GM21367 (cell line): ENCODE results near the gene NFATC2.
"Not testable (repeated sequence)": the region's sequence is repeated elsewhere in the genome, so short reads cannot be mapped to it uniquely, and the experiment has no call there.

Experiments
- ATAC-seq: cut with Tn5 transposase; IDR thresholded peaks from one replicate; pipeline ENCODE4 v1.9.1; 2021; ENCODE audit not compliant: unreplicated experiment

Gene NFATC2

GRCh38 chr20:51363813-51364212, 178.7 kb downstream of the NFATC2 start:
- no peak for ATAC-seq

DNA sequence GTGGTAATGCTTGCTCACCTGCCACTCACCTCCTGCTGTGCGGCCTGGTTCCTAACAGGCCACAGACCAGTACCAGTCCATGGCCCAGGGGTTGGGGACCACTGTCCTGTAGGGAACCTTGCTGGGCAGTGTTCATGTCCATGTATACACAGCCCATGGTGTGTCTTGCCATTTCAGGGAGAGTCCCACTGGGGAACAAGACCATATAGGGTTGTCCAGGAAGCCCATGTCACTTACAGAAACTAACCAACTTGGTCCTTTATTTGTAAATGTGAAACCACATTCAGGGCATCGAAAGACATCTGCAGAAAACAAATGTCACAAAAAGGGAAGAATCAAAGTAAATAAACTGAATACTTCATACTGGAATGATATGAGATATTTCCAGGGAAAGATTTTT, 179.1 kb downstream of the NFATC2 start:
- no peak for ATAC-seq

DNA sequence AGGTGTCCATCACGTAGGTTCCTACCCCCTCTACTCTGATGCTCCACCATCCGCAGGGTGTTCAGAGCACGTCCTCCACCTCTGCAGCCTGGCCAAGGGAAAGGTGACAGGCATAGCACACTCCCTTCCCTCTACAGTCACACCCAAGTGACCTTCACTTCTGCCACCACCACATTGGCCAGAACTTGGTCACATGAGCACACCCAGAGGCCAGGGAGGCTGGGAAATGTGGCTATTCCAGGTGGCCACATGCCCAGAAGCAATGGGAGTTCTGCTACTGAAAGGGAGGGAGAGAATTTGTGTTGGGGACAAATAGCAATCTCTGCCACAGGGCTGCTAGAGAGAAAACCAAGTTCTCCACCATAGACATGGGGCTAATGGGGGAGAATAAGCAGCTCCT, 180.3 kb downstream of the NFATC2 start:
- ATAC-seq: no peak

GRCh38 chr20:51361258-51361657, 181.3 kb downstream of the NFATC2 start:
- no peak for ATAC-seq

DNA sequence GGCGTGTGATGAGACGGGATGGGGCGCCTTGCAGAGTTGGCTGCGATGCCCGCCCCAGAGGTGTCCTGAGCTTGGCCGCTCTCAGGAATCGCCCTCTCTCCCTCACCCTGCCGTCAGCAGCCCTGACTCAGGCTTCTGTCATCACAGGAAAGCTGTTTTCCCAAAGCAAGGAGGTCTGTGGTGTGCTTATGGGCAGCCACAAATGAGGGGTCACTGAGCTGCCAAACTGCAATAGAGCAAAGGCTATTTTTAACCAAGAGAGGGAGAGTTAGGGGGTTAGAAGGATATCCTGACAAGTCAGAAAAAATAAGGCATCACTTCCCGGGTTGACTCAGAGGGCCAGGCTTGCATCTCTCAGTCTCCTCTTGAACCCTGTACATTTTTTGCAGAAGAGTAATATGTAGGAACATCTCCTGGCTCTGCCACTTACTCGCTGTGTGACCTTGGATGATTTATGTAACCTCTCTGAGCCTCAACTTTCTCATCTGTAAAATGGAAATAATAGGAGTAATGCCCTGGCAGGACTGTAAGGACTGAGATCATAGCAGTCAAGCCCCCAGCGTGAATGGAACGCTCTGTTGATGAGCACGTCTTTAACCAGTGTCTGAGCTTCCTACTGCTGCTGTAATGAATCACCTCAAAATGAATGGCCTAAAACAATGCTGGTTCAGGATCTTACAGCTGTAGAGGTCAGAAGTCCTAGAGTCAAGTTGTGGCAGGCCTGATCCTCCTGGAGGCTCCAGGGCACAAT, 181.9 kb downstream of the NFATC2 start:
- no peak for ATAC-seq

DNA sequence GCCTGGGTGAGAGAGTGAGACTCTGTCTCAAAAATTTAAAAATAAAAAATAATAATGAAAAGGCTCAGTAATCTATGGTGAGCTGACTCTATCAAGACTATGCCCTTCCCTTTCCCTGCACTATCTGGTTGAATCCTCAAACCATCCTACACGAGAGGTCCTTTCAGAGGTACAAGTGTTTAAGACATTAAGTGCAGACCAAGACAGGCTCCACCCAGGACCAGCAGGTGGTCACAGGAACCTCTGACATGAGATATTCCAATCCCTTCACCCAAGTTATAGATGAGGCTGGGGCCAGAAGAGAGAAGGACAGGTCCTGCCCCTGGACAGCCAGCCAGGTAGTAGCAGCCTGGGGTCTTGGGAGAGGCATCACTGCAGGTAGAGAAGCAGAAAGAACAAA, 182.6 kb downstream of the NFATC2 start:
- no peak for ATAC-seq

GRCh38 chr20:51359401-51359800, 183.1 kb downstream of the NFATC2 start:
- ATAC-seq: no peak

DNA sequence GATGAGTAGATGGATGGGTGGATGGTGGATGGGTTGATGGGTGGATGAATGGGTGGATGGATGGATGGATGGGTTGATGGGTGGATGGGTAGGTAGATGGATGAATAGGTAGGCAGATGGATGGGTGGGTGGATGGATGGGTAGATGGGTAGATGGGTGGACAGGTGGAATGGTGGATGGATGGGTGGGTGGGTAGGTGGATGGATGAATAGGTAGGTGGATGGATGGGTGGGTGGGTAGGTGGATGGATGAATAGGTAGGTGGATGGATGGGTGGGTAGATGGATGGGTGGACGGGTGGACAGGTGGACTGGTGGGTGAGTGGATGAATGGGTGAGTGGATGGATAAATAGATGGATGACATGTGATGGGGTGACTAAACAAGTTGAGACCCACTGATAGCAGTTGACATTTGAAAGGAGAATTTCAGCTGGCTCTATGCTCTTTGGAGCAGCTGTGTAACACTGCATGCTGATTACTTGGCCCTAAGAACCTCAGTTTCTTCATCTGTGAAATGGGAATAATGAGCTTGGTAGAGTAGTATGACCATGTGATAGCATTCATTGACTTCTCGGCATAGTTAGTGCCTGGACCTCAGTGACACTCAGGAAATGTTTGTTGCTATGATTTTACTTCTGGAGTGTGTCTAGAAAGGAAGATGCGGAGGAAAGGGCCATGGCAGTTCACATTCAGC, 184.3 kb downstream of the NFATC2 start:
- no peak for ATAC-seq

GRCh38 chr20:51357543-51357942, 185.0 kb downstream of the NFATC2 start:
- no peak for ATAC-seq

- ATAC-seq: no peak
Observed at GRCh38 chr20:51356871-51357270, 185.6 kb downstream of the NFATC2 start.

DNA sequence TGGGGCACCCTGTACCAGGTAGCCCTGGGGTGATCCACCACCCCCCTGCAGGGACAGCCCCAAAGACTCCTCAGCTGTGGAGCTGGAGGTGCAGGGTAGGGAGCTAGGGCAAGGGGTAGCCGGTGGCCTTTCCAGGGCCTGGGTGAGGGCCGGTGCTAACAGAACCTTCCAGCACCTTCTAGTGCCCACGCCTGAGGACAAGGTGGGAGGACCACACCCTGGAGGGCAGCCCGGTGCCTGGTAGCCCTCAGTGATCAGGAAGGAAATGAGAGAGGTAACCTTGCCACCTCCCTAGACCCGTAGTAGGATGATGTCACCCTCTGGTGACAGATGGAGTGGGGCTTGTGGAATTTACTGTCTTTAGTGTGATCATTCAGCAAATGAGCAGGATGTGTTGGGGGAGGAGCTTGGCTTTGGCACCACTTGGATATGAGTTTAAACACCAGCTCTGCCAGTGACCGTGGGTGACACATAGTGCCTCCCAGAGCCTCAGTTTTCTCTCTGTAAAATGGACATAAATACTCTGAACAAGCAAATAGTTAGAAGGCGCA, 187.7 kb downstream of the NFATC2 start:
- ATAC-seq: no peak

DNA sequence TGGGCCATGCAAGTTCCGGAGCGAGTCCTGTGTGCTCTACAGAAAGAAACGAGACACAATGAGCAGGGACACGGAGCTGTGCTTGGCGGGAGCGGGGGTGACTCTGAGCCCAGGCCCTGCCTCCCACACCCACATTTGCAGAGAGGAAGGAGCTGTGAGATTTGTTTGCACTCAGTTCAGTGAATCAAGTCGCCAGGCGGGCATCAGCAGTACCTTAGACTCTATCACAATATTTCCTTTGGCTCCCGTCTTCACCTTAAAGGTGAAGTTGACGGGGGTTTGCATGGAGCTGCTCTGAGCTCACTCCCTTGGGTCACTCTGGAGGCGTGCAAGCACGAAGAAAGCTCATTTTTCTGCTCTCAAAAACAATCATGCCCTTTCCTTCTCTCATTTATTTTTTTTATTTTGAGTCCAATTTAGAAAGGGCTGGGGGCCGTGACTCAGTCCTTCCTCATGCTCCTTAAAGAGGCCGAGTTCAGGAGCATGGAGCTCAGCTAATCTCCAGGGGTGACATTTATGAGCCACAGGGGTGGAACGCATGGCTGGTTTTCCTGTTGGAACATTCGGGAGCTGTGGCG, 188.2 kb downstream of the NFATC2 start:
- no peak for ATAC-seq

- no peak for ATAC-seq
Observed at GRCh38 chr20:51353491-51353890, 189.0 kb downstream of the NFATC2 start.

DNA sequence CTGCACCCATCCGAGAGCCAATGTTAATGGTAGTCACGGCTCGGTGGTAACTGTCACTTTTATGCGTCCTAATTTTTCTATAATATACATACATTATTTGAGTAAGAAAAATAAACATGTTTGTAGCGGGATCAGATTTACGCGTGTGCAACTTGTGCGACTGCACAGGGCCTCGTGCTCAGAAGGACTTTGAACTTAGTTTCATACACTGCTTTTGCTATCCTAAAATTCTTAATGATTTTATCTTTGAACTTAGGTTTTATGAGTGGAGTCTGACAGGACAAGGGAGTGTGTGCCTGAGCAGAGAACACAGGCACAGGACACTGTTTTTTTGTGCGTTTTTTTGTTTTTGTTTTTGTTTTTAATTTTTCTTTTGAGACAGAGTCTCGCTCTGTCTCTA, 189.7 kb downstream of the NFATC2 start:
- ATAC-seq: no peak

DNA sequence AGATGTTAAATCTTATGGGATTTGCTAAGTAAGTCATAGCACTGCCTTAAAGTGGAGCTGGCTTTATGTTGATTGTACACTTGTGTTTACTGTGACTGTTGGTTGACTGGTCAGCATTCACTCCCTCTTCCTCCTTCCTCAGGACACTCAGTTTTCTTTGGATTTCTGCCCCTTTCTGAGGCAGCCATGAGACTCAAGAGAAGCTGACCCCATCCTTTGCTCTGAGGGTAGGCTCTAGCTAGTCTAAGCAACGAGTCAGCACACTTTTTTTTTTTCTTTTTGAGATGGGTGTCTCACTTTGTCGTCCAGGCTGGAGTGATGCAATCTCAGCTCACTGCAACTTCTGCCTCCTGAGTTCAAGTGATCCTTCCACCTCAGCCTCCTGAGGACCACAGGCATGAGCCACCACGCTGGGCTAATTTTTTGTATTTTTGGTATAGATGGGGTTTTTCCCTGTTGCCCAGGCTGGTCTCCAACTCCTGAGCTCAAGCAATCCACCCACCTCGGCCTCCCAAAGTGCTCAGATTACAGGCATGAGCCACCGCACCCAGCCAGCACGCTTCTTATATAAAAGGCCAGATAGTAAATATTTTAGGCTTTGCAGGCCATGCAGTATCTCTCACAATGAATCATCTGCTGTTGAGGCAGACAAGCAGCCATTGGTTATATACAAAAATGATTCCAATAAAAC, 191.4 kb downstream of the NFATC2 start:
- no peak for ATAC-seq

DNA sequence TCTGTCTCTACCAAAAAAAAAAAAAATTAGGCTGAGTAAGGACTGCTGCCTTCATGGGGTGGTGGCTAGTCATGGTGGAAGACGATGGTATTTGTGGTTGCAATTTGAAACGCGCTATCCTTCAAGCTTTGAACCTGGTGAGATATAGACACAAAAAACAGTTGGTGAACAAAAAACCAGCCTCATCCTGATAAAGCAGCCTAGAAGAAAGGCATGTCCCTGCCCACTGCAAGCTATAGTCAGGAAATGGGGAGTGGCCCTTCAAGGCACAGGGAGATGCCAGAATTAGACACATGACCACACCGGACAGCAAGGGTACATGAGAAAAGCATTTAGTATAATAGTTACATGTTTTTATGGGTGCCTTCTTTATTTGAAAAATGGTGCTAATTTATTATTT, 193.6 kb downstream of the NFATC2 start:
- ATAC-seq: no peak

DNA sequence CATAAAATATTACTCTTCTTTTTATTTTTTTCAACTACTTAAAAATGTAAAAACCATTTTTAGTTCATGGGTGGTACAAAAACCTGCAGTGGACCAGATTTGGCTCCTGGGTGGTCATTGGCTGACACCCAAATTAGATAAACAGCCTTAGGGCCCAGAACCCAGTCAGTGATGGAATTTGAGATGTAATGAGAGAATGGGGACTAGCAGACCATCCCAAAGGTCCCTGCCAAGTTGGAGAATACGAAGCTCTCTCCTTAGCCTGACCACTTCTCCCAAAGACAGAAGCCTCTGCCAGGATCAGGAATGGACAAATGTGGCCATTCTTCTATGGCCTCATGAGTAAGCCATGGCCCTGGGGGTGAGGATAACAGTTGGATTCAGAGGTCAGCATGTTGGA, 194.7 kb downstream of the NFATC2 start:
- no peak for ATAC-seq

- ATAC-seq: no peak
Observed at GRCh38 chr20:51346686-51347485, 195.6 kb downstream of the NFATC2 start.

GRCh38 chr20:51345601-51346101, 196.9 kb downstream of the NFATC2 start:
- ATAC-seq: no peak

DNA sequence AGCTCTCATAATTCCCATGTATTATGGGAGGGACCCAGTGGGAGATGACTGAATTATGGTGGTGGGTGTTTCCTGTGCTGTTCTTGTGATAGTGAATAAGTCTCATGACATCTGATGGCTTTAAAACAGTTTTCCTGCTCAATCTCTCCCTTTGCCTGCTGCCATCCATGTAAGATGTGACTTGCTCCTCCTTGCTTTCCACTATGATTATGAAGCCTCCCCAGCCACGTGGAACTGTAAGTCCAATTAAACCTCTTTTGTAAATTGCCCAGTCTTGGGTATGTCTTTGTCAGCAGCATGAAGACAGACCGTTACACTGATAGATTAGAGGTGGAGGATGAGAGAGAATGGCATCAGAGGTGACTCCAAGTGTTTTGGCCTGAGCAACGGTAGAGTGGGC, 198.7 kb downstream of the NFATC2 start:
- not testable (repeated sequence) for ATAC-seq
